Activated effector memory CD4-positive, alpha-beta T cell treated with anti-CD3 and anti-CD28 coated beads, Interleukin-2, amount 50 U/mL, for 16 hours (primary cell): Measurements from ENCODE around the gene TMTC2.

Experiments
- DNase-seq: peaks from one replicate; pipeline ENCODE4 v3.0.0-alpha.2; 2020

Gene TMTC2

GRCh38 chr12:82857276-82857675, 170.6 kb downstream of the TMTC2 start:
- no peak for DNase-seq

GRCh38 chr12:82857911-82858533, 171.3 kb downstream of the TMTC2 start:
- DNase-seq = no peak

- DNase-seq = no peak
Observed at GRCh38 chr12:82858534-82858917, 171.8 kb downstream of the TMTC2 start.

GRCh38 chr12:82862069-82862841, 175.5 kb downstream of the TMTC2 start:
- DNase-seq = no peak

- DNase-seq = no peak
Observed at GRCh38 chr12:82862876-82863649, 176.4 kb downstream of the TMTC2 start.

- no peak for DNase-seq
Observed at GRCh38 chr12:82866227-82866775, 179.6 kb downstream of the TMTC2 start.

GRCh38 chr12:82866946-82867345, 180.2 kb downstream of the TMTC2 start:
- DNase-seq = no peak

- no peak for DNase-seq
Observed at GRCh38 chr12:82867762-82868500, 181.2 kb downstream of the TMTC2 start.

- no peak for DNase-seq
Observed at GRCh38 chr12:82870771-82871377, 184.2 kb downstream of the TMTC2 start.

- no peak for DNase-seq
Observed at GRCh38 chr12:82872088-82872487, 185.4 kb downstream of the TMTC2 start.

GRCh38 chr12:82873309-82873708, 186.6 kb downstream of the TMTC2 start:
- DNase-seq = no peak

- no peak for DNase-seq
Observed at GRCh38 chr12:82873951-82874350, 187.2 kb downstream of the TMTC2 start.

- DNase-seq = no peak
Observed at GRCh38 chr12:82874945-82875344, 188.2 kb downstream of the TMTC2 start.

- no peak for DNase-seq
Observed at GRCh38 chr12:82876075-82876474, 189.4 kb downstream of the TMTC2 start.

GRCh38 chr12:82877963-82878362, 191.3 kb downstream of the TMTC2 start:
- no peak for DNase-seq

GRCh38 chr12:82880442-82880901, 193.8 kb downstream of the TMTC2 start:
- DNase-seq = no peak

- no peak for DNase-seq
Observed at GRCh38 chr12:82883394-82884355, 197.0 kb downstream of the TMTC2 start.

- DNase-seq = no peak
Observed at GRCh38 chr12:82886671-82887340, 200.1 kb downstream of the TMTC2 start.

GRCh38 chr12:82893896-82894295, 207.2 kb downstream of the TMTC2 start:
- no peak for DNase-seq

- no peak for DNase-seq
Observed at GRCh38 chr12:82896277-82896676, 209.6 kb downstream of the TMTC2 start.
